MM.1S (cell line): ENCODE data around the gene NOXO1.

Source experiments
- CTCF ChIP-seq: fragments of 300-600 bp; sonication (generic); IDR thresholded peaks from 2 replicates; pipeline ENCODE4 v1.5.1; 2016; ENCODE audit warnings: antibody characterized with exemption, low read length, mixed read lengths
- EZH2 ChIP-seq: fragments of 300-600 bp; sonication (generic); optimal IDR thresholded peaks from 2 replicates; pipeline ENCODE3; 2017; ENCODE audit warnings: low read depth, mild to moderate bottlenecking, antibody characterized with exemption, low read length, mixed read lengths

GRCh38 chr16:1961651-1962067, 19.6 kb downstream of the NOXO1 start:
- no peak for TF ChIP-seq CTCF
- TF ChIP-seq EZH2: no peak
